GM12878 (cell line): Measurements from ENCODE around the gene SCYL1. TPM values are rescaled to one million over a fixed set of nuclear protein-coding genes. Genes with fewer than 3 reads are reported as not detected.
A peak's percentile ranks its signal among the peaks of the same experiment; 100 is the strongest.

Experiments used
- BHLHE40 ChIP-seq, 2 experiments: fragments of 450-650 bp in 1 of 2; IDR thresholded peaks; 2 replicates each; pipeline ENCODE4 v1.6.1; 2011 to 2017; ENCODE audit warnings: low read depth in 2 of 2, borderline replicate concordance in 1 of 2, improper control_type of control experiment in 1 of 2, low read length in 1 of 2, mild to moderate bottlenecking in 1 of 2
- CHD1 ChIP-seq: IDR thresholded peaks from 2 replicates; pipeline ENCODE4 v1.6.1; 2012; ENCODE audit warnings: low read depth, low read length, improper control_type of control experiment
- DPF2 ChIP-seq: fragments of 450-650 bp; IDR thresholded peaks from 2 replicates; pipeline ENCODE4 v1.6.1; 2017; ENCODE audit warnings: mild to moderate bottlenecking
- EP300 ChIP-seq, 2 experiments: fragments of 150-350 bp in 1 of 2; IDR thresholded peaks; 2 replicates each; pipeline ENCODE4 v1.6.1; 2011 to 2012; ENCODE audit warnings: low read depth in 2 of 2, low read length in 2 of 2, borderline replicate concordance in 1 of 2, improper control_type of control experiment in 1 of 2, inconsistent platforms in 1 of 2; ENCODE audit not compliant: control insufficient read depth in 1 of 2
- ESRRA ChIP-seq: IDR thresholded peaks from 2 replicates; pipeline ENCODE4 v1.6.1; 2012; ENCODE audit warnings: mild to moderate bottlenecking, low read length, improper control_type of control experiment
- JUND ChIP-seq: IDR thresholded peaks from 2 replicates; pipeline ENCODE4 v1.6.1; 2012; ENCODE audit warnings: low read depth, mild to moderate bottlenecking, low read length, improper control_type of control experiment, moderate library complexity
- KDM1A ChIP-seq: fragments of 200-600 bp; sonication (generic); IDR thresholded peaks from 2 replicates; pipeline ENCODE4 v1.6.1; 2016; ENCODE audit warnings: borderline replicate concordance
- MEF2A ChIP-seq: IDR thresholded peaks from 2 replicates; pipeline ENCODE4 v1.6.1; 2011; ENCODE audit warnings: low read depth, mild to moderate bottlenecking, low read length, moderate library complexity; ENCODE audit not compliant: insufficient read depth
- MYB ChIP-seq: fragments of 150-350 bp; IDR thresholded peaks from 2 replicates; pipeline ENCODE4 v1.6.1; 2014; ENCODE audit warnings: mild to moderate bottlenecking, low read depth, low read length, borderline replicate concordance
- NR2C1 ChIP-seq: fragments of 450-650 bp; IDR thresholded peaks from 2 replicates; pipeline ENCODE4 v1.6.1; 2017; ENCODE audit warnings: antibody characterized with exemption, mild to moderate bottlenecking, moderate library complexity
- PML ChIP-seq: IDR thresholded peaks from 2 replicates; pipeline ENCODE4 v1.6.1; 2012; ENCODE audit warnings: low read length, inconsistent platforms
- RAD21 ChIP-seq: IDR thresholded peaks from 2 replicates; pipeline ENCODE4 v1.6.1; 2011; ENCODE audit warnings: mild to moderate bottlenecking, low read depth, low read length, moderate library complexity; ENCODE audit not compliant: insufficient read depth
- RAD51 ChIP-seq: fragments of 450-650 bp; IDR thresholded peaks from 2 replicates; pipeline ENCODE4 v1.6.1; 2016; ENCODE audit warnings: moderate library complexity, mild to moderate bottlenecking, inconsistent platforms
- SIN3A ChIP-seq: IDR thresholded peaks from 2 replicates; pipeline ENCODE4 v1.6.1; 2012; ENCODE audit warnings: low read depth, low read length, improper control_type of control experiment
- SMARCA5 ChIP-seq: fragments of 450-650 bp; IDR thresholded peaks from 2 replicates; pipeline ENCODE4 v1.6.1; 2017; ENCODE audit warnings: mild to moderate bottlenecking
- TCF12 ChIP-seq: IDR thresholded peaks from 2 replicates; pipeline ENCODE4 v1.6.1; 2011; ENCODE audit warnings: low read depth, mild to moderate bottlenecking, low read length
- ZBTB4 ChIP-seq: fragments of 450-650 bp; formaldehyde crosslinking; IDR thresholded peaks from 2 replicates; pipeline ENCODE4 v1.4.0; 2022; ENCODE audit warnings: mild to moderate bottlenecking, moderate library complexity
- ZNF384 ChIP-seq: IDR thresholded peaks from 2 replicates; pipeline ENCODE4 v1.6.1; 2012; ENCODE audit warnings: low read depth, mild to moderate bottlenecking, low read length, improper control_type of control experiment, borderline replicate concordance
- polyA plus RNA-seq, 11 experiments: library from polyadenylated mRNA; depleted of rRNA in 4 of 11; unstranded in 6 of 11; stranded (reverse) in 5 of 11; fragments of >200 nt; fragmentation: Nextera tagmentation in 4 of 11; fragmentation: Illumina TruSeq in 1 of 11; extraction: Ambion mirVana in 4 of 11; extraction: Trizol in 1 of 11; gene quantifications; 1 replicate in 1 of 11; 2 replicates in 10 of 11; pipeline versions ENCODE4 v1.2.1 to v1.2.3, GENCODE V29; 2011 to 2016; ENCODE audit warnings: inconsistent platforms in 2 of 11, missing spikeins in 2 of 11, low read depth in 1 of 11
- total RNA-seq, 4 experiments: library from RNA; depleted of rRNA in 3 of 4; stranded (reverse); fragments of >200 nt in 3 of 4; fragmentation: Illumina TruSeq in 1 of 4; extraction: Trizol in 1 of 4; gene quantifications; 2 replicates each; pipeline versions ENCODE4 v1.2.1 to v1.2.3, GENCODE V29; 2013 to 2021
- TF ChIP-seq, protein P1 (sequence below): fragments of 450-650 bp; IDR thresholded peaks from 2 replicates; pipeline ENCODE4 v1.6.1; 2017; ENCODE audit warnings: mild to moderate bottlenecking, moderate library complexity
- TF ChIP-seq, protein P2 (sequence below): fragments of 450-650 bp; IDR thresholded peaks from 2 replicates; pipeline ENCODE4 v1.6.1; 2018; ENCODE audit warnings: borderline replicate concordance, mild to moderate bottlenecking; ENCODE audit not compliant: partially characterized antibody

Gene SCYL1
- total and polyA plus RNA-seq, 10 of the 15 experiments (the other 5 are each of a cell fraction or from before 2014, with no cell fraction given), result 0.80 to 82.7 (median 51.2) TPM

DNA sequence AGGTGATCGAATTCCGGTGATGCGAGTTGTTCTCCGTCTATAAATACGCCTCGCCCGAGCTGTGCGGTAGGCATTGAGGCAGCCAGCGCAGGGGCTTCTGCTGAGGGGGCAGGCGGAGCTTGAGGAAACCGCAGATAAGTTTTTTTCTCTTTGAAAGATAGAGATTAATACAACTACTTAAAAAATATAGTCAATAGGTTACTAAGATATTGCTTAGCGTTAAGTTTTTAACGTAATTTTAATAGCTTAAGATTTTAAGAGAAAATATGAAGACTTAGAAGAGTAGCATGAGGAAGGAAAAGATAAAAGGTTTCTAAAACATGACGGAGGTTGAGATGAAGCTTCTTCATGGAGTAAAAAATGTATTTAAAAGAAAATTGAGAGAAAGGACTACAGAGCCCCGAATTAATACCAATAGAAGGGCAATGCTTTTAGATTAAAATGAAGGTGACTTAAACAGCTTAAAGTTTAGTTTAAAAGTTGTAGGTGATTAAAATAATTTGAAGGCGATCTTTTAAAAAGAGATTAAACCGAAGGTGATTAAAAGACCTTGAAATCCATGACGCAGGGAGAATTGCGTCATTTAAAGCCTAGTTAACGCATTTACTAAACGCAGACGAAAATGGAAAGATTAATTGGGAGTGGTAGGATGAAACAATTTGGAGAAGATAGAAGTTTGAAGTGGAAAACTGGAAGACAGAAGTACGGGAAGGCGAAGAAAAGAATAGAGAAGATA, 25.7 kb upstream of the SCYL1 start, which contains the start of gene MALAT1 (continued):
- TF ChIP-seq, protein P1, sequence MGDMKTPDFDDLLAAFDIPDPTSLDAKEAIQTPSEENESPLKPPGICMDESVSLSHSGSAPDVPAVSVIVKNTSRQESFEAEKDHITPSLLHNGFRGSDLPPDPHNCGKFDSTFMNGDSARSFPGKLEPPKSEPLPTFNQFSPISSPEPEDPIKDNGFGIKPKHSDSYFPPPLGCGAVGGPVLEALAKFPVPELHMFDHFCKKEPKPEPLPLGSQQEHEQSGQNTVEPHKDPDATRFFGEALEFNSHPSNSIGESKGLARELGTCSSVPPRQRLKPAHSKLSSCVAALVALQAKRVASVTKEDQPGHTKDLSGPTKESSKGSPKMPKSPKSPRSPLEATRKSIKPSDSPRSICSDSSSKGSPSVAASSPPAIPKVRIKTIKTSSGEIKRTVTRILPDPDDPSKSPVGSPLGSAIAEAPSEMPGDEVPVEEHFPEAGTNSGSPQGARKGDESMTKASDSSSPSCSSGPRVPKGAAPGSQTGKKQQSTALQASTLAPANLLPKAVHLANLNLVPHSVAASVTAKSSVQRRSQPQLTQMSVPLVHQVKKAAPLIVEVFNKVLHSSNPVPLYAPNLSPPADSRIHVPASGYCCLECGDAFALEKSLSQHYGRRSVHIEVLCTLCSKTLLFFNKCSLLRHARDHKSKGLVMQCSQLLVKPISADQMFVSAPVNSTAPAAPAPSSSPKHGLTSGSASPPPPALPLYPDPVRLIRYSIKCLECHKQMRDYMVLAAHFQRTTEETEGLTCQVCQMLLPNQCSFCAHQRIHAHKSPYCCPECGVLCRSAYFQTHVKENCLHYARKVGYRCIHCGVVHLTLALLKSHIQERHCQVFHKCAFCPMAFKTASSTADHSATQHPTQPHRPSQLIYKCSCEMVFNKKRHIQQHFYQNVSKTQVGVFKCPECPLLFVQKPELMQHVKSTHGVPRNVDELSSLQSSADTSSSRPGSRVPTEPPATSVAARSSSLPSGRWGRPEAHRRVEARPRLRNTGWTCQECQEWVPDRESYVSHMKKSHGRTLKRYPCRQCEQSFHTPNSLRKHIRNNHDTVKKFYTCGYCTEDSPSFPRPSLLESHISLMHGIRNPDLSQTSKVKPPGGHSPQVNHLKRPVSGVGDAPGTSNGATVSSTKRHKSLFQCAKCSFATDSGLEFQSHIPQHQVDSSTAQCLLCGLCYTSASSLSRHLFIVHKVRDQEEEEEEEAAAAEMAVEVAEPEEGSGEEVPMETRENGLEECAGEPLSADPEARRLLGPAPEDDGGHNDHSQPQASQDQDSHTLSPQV, result no peak
- TF ChIP-seq ZBTB4 (CRISPR knock-in tag), result peak; percentile 96
- peak; percentile 94 for TF ChIP-seq CHD1
- TF ChIP-seq DPF2, result 0 out of 2 replicates have a peak, but pooled peaks have one; percentile 13
- no peak for TF ChIP-seq JUND
- peak; percentile 16; the same call in 1 of the 2 replicates for TF ChIP-seq SIN3A
- TF ChIP-seq, protein P2, sequence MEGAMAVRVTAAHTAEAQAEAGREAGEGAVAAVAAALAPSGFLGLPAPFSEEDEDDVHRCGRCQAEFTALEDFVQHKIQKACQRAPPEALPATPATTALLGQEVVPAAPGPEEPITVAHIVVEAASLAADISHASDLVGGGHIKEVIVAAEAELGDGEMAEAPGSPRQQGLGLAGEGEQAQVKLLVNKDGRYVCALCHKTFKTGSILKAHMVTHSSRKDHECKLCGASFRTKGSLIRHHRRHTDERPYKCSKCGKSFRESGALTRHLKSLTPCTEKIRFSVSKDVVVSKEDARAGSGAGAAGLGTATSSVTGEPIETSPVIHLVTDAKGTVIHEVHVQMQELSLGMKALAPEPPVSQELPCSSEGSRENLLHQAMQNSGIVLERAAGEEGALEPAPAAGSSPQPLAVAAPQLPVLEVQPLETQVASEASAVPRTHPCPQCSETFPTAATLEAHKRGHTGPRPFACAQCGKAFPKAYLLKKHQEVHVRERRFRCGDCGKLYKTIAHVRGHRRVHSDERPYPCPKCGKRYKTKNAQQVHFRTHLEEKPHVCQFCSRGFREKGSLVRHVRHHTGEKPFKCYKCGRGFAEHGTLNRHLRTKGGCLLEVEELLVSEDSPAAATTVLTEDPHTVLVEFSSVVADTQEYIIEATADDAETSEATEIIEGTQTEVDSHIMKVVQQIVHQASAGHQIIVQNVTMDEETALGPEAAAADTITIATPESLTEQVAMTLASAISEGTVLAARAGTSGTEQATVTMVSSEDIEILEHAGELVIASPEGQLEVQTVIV, result no peak
- TF ChIP-seq TCF12, result peak; percentile 96
- no peak for TF ChIP-seq RAD51
- peak; percentile 75; the same call in 1 of the 2 replicates for TF ChIP-seq ZNF384
- TF ChIP-seq ESRRA, result peak; percentile 83; the same call in 1 of the 2 replicates
- TF ChIP-seq NR2C1, result no peak
- TF ChIP-seq PML, result no peak
- TF ChIP-seq MEF2A, result peak; percentile 98
- peak; percentile 2 to 91; a peak in 1 of 4 replicates for TF ChIP-seq EP300 (IDR thresholded peaks at IDR 0.05; ENCODE audit: borderline replicate concordance in 1 of 2, control insufficient read depth in 1 of 2, low read depth in 2 of 2, low read length in 2 of 2)
- TF ChIP-seq BHLHE40 (IDR thresholded peaks at IDR 0.05; ENCODE audit: borderline replicate concordance in 1 of 2, low read depth in 2 of 2, low read length in 1 of 2), result peak; percentile 77 to 81
- TF ChIP-seq SMARCA5, result peak; percentile 86
- peak; percentile 77; the same call in 1 of the 2 replicates for TF ChIP-seq MYB
- TF ChIP-seq RAD21, result peak; percentile 28; the same call in 1 of the 2 replicates
- TF ChIP-seq KDM1A, result no peak
